K562 (cell line): Measurements from ENCODE around the gene NDUFAF4. TPM values are rescaled to one million over a fixed set of nuclear protein-coding genes. Genes with fewer than 3 reads are reported as not detected.

Experiments
- AFF4 ChIP-seq: sonication (generic); formaldehyde crosslinking; IDR thresholded peaks from 2 replicates; pipeline ENCODE4 v1.8.0; 2023; ENCODE audit warnings: mild to moderate bottlenecking, missing genetic modification reagents
- BRF1 ChIP-seq: IDR thresholded peaks from 3 replicates; pipeline ENCODE4 v1.6.1; 2011; ENCODE audit warnings: borderline replicate concordance, mild to moderate bottlenecking; ENCODE audit not compliant: insufficient read length; ENCODE audit errors: extremely low read depth
- CLOCK ChIP-seq: fragments of 250-450 bp; sonication (Bioruptor Pico); IDR thresholded peaks from 2 replicates; pipeline ENCODE4 v1.4.0; 2020; ENCODE audit warnings: mild to moderate bottlenecking, moderate library complexity, borderline replicate concordance
- CREBBP ChIP-seq: IDR thresholded peaks from one replicate; pipeline ENCODE4 v1.6.1; 2012; ENCODE audit warnings: low read depth, mild to moderate bottlenecking, control low read depth, inconsistent platforms, low read length
- GATAD2B ChIP-seq: fragments of 450-650 bp; IDR thresholded peaks from 2 replicates; pipeline ENCODE4 v1.6.1; 2017; ENCODE audit warnings: mild to moderate bottlenecking, borderline replicate concordance
- NFE2L1 ChIP-seq: fragments of 450-650 bp; IDR thresholded peaks from 2 replicates; pipeline ENCODE4 v1.6.1; 2016; ENCODE audit warnings: missing genetic modification characterization, low read depth, mild to moderate bottlenecking, missing compliant biosample characterization, moderate library complexity, borderline replicate concordance
- POLR2A ChIP-seq: fragments of 450-650 bp; conservative IDR thresholded peaks from 2 replicates; pipeline ENCODE4 v1.6.1; 2016
- U2AF1 ChIP-seq: fragments of 200-400 bp; formaldehyde crosslinking; optimal IDR thresholded peaks from 2 replicates; pipeline ENCODE3; 2017; ENCODE audit warnings: mild to moderate bottlenecking, low read depth, low read length, moderate library complexity
- ZKSCAN3 ChIP-seq: fragments of 250-450 bp; sonication (Bioruptor Pico); IDR thresholded peaks from 2 replicates; pipeline ENCODE4 v1.4.0; 2020
- polyA plus RNA-seq, 8 experiments: library from polyadenylated mRNA; depleted of rRNA in 4 of 8; stranded (reverse) in 5 of 8; unstranded in 3 of 8; fragments of >200 nt; fragmentation: Nextera tagmentation in 2 of 8; fragmentation: Illumina TruSeq in 1 of 8; extraction: Ambion mirVana in 2 of 8; extraction: Trizol in 1 of 8; gene quantifications; 2 replicates each; pipeline versions ENCODE4 v1.2.1 to v1.2.3, GENCODE V29; 2011 to 2014; ENCODE audit warnings: inconsistent platforms in 1 of 8, missing spikeins in 1 of 8
- total RNA-seq, 7 experiments: library from RNA; depleted of rRNA in 6 of 7; stranded (reverse); fragments of >200 nt in 6 of 7; fragmentation: Illumina TruSeq in 2 of 7; extraction: Trizol in 2 of 7; gene quantifications; 2 replicates each; pipeline versions ENCODE4 v1.2.1 to v1.2.3, GENCODE V29; 2011 to 2021; ENCODE audit warnings: low replicate concordance in 1 of 7
- TF ChIP-seq, protein P1 (sequence below): fragments of 450-650 bp; IDR thresholded peaks from 2 replicates; pipeline ENCODE4 v1.7.1; 2018; ENCODE audit warnings: mild to moderate bottlenecking, low read depth; ENCODE audit not compliant: partially characterized antibody
- TF ChIP-seq, protein P2 (sequence below): fragments of 150-350 bp; IDR thresholded peaks from 2 replicates; pipeline ENCODE4 v1.6.1; 2014; ENCODE audit warnings: low read depth, mild to moderate bottlenecking, low read length, borderline replicate concordance
- TF ChIP-seq, protein P3 (sequence below): fragments of 250-450 bp; sonication (Bioruptor Pico); IDR thresholded peaks from 2 replicates; pipeline ENCODE4 v1.9.0; 2021; ENCODE audit warnings: mild to moderate bottlenecking, inconsistent platforms

NDUFAF4 gene
- total and polyA plus RNA-seq, 9 of the 15 experiments (the other 6 are each of a cell fraction or from before 2014, with no cell fraction given) = 45.0 to 418 (median 136) TPM

- TF ChIP-seq CREBBP (no peak), BRF1 (no peak), CLOCK (CRISPR knock-in tag) (no peak), AFF4 (CRISPR knock-in tag) (no peak), GATAD2B (peak; percentile 48; the same call in 1 of the 2 replicates), POLR2A (no peak), ZKSCAN3 (CRISPR knock-in tag) (no peak), U2AF1 (no peak), NFE2L1 (no peak)
- TF ChIP-seq, protein P1, sequence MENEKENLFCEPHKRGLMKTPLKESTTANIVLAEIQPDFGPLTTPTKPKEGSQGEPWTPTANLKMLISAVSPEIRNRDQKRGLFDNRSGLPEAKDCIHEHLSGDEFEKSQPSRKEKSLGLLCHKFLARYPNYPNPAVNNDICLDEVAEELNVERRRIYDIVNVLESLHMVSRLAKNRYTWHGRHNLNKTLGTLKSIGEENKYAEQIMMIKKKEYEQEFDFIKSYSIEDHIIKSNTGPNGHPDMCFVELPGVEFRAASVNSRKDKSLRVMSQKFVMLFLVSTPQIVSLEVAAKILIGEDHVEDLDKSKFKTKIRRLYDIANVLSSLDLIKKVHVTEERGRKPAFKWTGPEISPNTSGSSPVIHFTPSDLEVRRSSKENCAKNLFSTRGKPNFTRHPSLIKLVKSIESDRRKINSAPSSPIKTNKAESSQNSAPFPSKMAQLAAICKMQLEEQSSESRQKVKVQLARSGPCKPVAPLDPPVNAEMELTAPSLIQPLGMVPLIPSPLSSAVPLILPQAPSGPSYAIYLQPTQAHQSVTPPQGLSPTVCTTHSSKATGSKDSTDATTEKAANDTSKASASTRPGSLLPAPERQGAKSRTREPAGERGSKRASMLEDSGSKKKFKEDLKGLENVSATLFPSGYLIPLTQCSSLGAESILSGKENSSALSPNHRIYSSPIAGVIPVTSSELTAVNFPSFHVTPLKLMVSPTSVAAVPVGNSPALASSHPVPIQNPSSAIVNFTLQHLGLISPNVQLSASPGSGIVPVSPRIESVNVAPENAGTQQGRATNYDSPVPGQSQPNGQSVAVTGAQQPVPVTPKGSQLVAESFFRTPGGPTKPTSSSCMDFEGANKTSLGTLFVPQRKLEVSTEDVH = no peak
- TF ChIP-seq, protein P2, sequence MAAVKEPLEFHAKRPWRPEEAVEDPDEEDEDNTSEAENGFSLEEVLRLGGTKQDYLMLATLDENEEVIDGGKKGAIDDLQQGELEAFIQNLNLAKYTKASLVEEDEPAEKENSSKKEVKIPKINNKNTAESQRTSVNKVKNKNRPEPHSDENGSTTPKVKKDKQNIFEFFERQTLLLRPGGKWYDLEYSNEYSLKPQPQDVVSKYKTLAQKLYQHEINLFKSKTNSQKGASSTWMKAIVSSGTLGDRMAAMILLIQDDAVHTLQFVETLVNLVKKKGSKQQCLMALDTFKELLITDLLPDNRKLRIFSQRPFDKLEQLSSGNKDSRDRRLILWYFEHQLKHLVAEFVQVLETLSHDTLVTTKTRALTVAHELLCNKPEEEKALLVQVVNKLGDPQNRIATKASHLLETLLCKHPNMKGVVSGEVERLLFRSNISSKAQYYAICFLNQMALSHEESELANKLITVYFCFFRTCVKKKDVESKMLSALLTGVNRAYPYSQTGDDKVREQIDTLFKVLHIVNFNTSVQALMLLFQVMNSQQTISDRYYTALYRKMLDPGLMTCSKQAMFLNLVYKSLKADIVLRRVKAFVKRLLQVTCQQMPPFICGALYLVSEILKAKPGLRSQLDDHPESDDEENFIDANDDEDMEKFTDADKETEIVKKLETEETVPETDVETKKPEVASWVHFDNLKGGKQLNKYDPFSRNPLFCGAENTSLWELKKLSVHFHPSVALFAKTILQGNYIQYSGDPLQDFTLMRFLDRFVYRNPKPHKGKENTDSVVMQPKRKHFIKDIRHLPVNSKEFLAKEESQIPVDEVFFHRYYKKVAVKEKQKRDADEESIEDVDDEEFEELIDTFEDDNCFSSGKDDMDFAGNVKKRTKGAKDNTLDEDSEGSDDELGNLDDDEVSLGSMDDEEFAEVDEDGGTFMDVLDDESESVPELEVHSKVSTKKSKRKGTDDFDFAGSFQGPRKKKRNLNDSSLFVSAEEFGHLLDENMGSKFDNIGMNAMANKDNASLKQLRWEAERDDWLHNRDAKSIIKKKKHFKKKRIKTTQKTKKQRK = no peak
- TF ChIP-seq, protein P3, sequence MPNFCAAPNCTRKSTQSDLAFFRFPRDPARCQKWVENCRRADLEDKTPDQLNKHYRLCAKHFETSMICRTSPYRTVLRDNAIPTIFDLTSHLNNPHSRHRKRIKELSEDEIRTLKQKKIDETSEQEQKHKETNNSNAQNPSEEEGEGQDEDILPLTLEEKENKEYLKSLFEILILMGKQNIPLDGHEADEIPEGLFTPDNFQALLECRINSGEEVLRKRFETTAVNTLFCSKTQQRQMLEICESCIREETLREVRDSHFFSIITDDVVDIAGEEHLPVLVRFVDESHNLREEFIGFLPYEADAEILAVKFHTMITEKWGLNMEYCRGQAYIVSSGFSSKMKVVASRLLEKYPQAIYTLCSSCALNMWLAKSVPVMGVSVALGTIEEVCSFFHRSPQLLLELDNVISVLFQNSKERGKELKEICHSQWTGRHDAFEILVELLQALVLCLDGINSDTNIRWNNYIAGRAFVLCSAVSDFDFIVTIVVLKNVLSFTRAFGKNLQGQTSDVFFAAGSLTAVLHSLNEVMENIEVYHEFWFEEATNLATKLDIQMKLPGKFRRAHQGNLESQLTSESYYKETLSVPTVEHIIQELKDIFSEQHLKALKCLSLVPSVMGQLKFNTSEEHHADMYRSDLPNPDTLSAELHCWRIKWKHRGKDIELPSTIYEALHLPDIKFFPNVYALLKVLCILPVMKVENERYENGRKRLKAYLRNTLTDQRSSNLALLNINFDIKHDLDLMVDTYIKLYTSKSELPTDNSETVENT = no peak
These were observed 28.7 kb upstream of the NDUFAF4 start (continued) for GRCh38 chr6:96926425-96926824.
